HCEC 1CT (cell line): ENCODE measurements around the gene TLDC2.
"Not testable (repeated sequence)": the region's sequence is repeated elsewhere in the genome, so short reads cannot be mapped to it uniquely, and the experiment has no call there.

Experiments
- DNase-seq: peaks from one replicate; pipeline ENCODE4 v3.0.0-alpha.2; 2017

The TLDC2 gene

DNA sequence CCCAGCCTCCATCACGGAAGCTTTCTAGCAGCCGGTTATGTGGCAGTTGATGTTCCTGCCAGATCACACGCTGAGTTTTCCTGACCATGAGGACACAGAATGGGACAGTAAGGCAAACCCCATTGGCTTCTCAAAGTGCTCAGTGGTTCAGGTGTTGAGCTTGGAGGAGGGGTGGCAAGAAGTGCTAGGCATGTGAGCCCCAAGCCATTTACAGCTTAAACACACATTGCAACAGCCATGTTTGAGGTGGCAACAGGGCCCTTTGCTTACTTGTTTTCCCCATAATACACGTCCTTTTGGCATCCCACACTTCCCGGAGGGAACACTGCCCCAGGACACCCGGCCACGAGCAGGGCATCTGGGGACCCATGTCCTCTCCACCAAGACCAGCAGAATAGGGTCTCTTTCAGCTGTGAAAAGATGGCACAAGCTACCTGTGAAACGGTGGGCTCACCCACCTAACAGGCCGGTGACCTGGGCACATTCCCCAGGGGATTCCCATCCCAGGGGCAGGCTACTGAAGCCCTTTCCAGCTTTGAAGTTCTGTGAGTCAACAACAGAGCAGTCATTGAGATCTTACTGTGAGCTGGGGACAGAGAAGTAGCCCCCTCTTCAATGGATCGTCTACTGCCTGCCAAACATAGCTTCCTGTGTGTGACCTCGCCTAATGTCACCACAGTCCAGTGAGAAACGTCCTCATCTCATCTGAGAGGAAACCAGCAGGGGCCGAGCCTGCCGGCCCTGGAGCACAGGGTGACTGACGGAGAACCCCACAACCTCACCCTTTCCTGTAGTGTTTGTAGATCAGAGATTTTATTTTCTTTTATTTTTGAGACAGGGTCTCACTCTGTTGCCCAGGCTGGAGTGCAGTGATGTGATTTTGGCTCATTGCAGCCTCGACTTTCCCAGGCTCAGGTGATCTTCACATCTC is 4.0 kb upstream of the TLDC2 start:
- no peak for DNase-seq

DNA sequence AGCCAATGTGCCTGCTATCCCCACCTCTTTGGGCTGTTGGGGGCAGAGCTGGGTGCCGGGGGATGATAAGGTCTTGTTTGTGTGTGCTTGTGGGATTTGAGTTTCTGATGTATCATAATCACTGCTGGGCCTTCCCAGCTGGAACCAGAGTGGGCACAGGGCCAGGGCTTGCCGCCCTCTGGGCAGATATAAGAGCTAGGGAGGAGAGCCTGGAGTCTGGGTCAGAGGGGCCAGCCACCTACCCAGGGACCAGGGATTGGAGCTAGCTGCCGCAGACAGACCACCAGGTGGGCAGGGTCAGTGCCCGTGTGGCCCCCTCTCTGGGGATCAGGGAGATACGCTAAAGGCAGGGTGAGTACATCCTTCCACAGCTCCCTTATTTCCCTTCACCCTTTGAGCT is 3.1 kb upstream of the TLDC2 start:
- no peak for DNase-seq

DNA sequence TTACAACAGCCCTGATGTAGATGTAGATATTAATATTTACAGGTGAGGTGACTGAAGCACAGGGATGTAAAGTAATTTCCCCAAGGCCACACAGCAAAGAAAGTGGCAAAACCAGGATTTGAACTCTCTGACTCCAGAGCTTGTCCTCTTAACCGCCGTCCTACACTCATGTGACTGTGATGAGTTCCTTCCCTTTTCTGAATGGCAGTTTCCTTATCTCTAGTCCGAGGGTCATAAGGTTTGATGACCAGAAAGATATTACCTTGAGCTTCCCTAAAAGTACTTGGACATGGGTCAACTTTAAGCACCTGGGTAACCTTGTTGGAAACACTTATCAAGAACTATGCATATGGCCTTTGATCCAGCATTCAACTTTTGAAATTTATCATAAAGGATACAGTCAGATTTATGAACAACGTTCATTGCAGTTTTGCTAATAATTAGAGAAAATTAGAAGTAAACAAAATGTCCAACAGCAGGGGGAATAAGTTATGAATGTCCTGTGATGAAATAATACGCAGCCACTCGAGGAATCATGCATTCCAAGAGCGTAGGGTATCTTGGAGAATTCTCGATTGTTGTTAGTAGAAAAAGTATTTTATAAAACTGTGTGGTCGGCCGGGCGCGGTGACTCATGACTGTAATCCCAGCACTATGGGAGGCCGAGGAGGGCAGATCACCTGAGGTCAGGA is 2.3 kb upstream of the TLDC2 start:
- no peak for DNase-seq

DNA sequence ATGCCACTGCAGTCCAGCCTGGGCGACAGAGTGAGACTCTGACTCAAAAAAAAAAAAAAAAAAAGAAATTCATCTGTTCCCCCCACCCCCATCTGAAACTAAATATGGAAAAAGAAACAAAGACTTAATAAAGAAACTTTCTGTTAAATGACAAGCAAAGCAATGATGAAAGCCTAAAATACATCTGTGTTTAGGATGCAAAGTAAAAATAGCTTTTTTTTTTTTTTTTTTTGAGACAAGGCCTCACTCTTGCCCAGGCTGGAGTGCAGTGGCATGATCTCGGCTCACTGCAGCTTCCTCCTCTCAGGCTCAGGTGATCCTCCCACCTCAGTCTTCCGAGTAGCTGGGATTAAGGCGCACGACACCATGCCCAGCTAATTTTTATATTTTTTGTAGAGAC is 845 bp upstream of the TLDC2 start:
- not testable (repeated sequence) for DNase-seq

DNA sequence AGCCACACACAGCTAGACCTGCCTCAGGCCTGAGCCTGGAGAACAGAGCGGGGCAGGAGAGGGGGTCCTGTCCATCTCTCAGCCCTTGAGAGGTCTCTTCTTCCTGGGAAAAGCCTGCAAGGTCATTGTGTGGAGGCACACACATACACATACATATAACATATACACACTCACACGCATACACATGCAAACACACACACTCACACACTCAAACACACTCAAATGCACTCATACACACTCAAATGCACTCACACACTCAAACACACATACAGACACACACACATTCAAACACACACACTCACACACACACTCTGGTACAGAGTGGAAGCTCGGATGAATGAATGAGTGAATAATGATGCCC is 515 bp downstream of the TLDC2 start:
- no peak for DNase-seq

DNA sequence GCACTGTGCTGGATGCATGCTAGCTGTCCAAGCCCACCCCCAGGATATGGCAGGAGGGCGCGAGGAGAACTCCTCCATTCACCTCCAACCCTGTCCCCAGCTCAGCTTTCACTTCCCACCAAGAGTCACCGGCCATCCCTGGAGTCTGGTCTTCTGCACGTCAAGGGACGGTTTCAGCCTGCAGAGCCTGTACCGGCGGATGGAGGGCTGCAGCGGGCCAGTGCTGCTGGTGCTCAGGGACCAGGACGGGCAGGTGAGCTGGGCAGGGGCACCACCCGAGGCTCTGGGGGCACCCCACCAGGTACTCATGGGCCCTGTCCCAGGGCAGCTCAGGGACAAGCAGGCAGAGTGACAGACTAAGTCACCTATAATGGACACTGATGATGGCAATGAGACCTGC is 3.0 kb downstream of the TLDC2 start:
- no peak for DNase-seq

DNA sequence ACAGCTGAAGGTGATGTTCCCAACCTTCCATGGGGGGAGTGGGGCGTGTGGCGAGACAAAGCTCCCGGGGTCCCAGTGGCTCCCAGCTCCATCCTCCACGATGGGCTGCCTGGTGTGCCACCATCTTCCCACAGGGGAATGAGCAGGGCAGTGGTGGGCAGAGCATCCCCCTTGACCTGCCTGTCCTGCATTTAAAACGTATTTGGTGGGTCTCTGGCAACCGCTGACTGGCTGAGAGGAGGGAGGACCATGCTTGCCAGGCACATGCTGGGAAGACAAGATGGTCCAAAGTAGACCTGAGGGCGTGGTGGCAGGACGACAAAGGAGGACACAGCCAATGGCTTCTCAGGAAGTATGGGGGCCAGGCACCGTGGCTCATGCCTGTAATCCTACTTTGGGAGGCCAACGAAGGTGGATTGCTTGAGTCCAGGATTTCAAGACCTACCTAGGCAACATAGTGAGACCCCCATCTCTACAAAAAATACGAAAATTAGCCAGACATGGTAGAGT is 4.9 kb downstream of the TLDC2 start:
- no peak for DNase-seq

DNA sequence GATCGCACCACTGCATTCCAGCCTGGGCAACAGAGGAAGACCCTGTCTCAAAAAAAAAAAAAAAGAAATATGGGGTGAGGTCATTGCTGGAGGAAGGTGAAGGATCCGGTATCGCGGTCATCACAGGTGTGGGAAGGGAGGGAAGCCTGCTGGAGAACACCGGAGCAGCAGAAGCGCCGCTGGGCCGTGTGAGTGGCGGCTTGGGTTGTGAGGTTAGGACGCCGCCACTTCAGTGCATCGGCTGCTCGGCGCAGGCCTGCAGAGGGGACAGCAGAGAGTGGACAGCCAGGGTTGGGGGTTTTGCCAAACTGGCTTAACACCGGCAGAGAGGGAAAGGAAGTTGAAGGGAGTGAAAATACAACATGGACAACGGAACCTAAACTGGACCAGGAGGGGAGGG is 5.4 kb downstream of the TLDC2 start:
- DNase-seq: no peak

DNA sequence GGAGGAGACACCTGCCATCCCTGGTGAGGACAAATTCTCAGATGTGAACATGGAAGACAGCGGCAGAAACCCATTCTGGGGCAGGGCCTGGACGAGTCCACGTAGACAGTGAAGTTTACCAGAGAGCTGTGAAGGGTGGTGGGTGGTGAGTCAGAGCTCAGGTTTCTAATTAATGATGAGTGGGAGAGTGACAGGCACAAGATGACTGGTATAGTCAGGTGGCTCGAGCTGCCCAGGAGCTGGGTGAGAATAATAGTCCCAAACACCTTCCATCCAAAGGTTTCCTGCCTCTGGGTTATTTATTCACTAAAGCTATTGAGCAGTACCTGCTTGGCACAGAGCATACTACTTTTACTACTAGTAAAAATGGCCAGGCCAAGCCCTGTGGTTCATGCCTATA is 6.0 kb downstream of the TLDC2 start:
- no peak for DNase-seq

DNA sequence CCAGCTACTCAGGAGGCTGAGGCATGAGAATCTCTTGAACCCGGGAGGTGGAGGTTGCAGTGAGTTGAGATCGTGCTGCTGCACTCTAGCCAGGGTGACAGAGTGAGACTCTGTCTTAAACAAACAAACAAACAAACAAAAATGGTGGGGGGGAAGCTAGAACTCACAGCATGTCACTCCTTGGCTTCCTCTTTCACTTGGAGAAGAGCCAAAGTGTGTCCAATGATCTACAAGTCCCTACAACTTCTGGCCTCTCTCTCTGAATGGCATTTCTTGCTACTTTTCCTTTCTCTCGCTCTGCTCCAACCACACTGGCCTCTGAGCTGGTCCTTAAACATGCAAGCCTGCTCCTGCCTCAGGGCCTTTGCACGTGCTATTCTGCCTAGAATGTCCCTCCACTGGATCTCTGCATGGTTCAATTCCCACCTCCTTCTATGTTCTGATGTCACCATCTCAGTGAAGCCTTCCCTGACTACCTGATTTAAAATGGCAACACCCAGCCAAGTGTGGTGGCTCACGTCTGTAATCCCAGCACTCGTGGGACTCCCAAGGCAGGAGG is 8.1 kb downstream of the TLDC2 start:
- no peak for DNase-seq

DNA sequence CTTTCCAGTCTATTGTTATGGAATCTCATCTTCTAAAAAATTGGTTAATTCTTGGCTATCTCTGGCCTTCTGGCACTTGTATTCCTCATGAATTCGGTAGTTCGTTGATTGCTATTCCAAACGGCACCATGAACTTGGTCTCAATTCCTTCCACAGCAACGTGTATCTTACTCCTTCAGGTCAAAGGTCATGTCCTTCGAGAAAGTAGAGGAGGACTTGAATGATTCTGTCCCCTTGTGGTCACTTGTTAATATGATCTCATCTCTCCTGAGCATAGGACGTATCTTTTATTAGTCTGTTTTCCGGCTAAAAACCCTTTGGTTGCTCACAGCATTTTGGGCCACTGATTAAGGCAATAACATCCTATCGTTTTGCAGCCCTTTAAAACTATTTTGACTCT is 9.4 kb downstream of the TLDC2 start:
- peak; percentile 15 for DNase-seq

DNA sequence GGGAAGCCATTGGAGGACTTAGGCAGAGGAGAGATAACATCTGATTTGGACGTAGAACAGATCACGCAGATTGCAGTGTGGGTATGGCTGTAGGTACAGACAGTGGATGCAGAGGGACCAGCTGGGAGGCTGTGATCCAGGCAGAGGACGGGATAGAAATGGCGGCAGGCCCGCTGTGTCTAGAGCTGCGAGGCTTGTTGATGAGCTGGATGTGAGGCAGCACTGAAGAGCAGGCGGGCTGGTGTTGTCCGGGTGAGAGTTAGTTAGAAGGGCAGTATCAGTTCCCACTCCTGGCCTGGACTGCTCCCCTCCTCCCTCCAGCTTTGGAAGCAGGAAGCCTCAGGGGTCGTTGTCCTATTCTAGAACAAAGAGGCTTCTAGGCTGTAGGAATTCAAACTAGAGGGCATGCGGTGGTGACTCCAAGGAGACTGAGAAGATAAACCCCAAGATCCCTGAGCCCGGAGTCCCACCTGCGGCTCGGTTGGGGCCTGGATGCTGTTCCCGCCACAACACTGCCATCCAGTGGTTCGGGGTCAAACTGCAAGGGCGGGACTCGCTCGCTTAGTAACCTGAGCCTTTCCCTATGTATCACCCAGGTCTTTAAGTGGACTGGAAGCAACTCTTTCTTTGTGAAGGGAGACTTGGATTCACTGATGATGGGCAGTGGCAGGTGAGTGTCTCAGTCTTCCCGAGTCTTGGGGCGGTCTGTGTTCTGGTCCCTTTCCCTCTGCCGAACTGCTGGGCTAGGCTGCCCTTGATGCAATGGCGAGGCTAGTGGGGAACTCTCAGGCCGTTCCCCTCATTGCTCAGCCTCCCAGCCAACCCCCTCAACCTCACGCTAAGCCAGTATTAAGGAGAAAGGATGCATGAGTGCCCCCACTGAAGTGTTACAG is 11.2 kb downstream of the TLDC2 start:
- DNase-seq: peak; percentile 65

DNA sequence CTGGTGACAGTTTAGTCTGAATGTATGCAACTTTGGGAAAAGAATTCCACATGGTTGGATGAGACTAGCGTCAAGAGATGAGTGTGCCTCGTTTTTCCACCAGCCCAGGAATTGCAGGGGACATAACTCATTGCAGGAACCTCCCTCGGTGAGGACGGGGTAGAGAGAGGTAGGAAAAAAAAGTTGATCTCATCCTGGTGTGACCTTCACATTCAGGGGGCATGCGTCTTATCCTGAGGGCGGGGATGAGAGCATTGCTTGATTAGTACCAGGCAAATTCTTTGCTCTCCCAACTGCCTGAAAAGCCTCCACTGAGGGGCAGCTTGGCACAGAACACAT is 11.8 kb downstream of the TLDC2 start:
- peak; percentile 12 for DNase-seq

DNA sequence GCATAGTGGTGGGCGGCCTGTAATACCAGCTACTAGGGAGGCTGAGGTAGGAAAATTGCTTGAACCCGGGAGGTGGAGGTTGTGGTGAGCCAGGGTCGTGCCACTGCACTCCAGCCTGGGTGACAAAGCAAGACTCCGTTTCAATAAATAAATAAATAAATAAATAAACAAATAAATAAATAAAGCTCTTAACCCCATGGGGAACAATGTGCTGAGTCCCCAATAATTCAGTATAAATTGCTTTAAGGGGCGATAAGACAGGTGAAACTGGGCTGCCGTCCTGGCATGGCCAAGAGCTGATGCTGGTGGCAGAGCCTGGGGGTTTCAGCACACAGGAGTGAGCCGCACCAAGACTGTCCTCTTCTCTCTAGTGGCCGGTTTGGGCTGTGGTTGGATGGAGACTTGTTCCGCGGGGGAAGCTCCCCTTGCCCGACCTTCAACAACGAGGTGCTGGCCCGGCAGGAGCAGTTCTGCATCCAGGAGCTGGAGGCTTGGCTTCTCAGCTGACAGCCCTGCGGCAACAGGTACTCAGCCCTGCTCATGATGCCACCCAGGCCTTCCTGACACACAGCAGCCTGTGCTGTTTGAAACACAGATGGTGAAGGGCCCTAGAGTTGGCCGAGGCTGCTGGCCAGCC is 13.1 kb downstream of the TLDC2 start:
- DNase-seq: no peak

DNA sequence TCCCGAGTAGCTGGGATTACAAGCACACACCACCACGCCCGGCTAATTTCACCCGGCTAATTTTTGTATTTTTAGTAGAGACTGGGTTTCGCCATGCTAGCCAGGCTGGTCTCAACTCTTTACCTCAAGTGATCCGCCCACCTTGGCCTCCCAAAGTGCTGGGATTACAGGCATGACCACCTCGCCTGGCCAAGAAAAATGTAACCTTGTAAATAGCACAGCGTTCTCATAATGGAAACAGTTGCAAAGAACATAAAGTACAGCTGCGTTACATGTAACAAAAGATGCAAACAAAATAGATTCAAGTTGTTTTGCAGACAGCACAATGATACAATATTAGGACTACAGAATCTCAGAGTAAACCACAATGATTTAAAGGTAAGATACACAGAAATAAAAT is 14.6 kb downstream of the TLDC2 start:
- no peak for DNase-seq

DNA sequence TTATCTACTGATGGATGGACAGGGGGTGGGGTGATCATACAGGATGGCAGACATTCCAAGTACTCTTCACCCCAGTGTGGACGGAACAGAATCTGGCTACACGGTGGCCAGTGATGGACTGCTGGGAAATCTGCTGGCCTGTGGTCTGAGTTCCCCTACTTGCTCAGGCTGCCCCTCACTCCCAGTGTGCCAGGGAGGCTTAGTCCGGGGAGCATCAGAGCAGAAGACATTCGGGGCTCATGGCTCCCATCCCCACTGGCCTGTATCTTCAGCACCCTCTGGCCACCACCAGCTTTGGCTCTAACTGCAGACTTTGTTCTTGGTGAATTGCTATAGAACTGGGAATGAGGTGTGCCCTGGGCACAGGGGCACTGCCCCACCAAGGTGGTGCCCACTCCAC is 15.3 kb downstream of the TLDC2 start:
- no peak for DNase-seq

DNA sequence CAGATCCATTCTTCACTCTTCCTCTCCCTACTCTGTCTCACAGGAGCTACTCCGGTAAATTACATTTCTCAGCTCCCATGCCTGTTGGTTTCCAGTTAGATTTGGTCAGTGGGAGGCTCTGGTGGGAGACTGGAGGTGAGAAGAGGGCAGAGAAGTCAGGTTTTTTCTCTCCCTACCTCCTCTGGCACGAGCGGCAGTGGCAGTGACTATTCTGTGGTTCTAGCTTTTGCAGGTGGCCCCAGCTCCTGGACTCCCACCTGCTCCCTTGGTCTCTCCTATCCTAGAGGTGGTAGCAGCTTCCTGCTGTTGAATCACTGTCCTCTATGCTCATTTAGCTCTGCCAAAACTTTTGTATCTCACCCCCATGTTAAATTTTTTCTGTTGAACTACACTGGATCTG is 17.9 kb downstream of the TLDC2 start:
- DNase-seq: no peak

DNA sequence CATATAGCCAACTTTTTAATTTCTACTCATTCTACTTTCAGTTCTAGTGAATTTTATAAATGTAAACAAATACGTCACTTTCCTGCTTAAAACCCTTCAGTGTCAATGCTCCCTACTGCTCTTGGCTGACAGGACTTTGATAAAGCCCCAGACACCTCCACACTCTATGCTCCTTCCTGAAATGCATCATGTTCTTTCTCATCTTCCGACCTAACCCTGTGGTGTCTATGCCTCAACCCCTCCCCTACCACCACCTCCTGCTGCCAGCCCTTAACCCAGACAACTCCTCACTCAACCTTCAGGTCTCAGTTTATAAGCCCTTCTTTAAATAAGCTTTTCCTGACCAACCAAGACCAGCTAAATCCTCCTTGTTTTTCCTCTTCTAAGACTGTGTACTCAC is 19.1 kb downstream of the TLDC2 start:
- DNase-seq: no peak

DNA sequence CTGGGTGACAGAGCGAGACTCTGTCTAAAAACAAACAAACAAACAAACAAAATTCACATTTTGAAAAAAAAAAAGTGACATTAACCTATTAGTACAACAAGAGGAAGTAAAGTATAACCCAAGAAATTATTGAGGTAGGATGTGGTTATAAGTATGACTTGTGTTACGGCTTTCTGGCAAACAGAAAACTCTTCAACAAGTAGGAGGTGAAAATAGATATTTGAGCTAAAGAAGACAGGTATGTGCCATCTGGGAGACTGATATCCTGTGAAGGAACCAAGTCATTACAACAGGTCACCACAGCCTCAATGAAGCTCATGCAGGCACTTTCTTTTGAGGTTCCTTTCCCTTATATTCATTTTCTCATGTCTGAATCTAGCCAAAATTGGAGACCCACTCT is 28.8 kb downstream of the TLDC2 start:
- DNase-seq: no peak

DNA sequence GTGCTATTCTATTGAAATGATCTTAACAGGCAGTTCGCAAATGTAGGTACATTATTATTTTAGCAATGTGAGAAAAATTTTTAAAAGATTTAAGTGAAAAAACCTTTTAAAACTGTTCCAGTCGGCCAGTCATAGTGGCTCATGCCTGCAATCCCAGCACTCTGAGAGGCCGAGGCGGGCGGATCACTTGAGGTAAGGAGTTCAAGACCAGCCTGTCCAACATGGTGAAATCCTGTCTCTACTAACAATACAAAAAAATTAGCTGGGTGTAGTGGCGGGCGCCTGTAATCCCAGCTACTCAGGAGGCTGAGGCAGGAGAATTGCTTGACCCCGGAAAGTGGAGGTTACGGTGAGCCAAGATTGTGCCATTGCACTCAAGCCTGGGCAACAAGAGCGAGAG is 29.6 kb downstream of the TLDC2 start:
- not testable (repeated sequence) for DNase-seq

DNA sequence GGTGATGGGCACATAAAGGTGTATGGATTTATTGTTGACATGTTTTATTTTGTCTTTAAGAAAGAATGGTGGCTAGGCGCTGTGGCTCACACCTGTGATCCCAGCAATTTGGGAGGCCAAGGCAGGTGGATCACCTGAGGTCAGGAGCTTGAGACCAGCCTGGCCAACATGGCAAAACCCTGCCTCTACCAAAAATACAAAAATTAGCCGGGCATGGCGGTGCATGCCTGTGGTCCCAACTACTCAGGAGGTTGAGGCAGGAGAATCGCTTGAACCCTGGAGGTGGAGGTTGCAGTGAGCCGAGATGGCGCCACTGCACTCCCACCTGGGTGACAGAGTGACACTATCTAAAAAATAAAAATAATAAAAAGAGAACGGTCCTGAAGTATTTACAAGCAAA is 30.1 kb downstream of the TLDC2 start:
- DNase-seq: not testable (repeated sequence)

DNA sequence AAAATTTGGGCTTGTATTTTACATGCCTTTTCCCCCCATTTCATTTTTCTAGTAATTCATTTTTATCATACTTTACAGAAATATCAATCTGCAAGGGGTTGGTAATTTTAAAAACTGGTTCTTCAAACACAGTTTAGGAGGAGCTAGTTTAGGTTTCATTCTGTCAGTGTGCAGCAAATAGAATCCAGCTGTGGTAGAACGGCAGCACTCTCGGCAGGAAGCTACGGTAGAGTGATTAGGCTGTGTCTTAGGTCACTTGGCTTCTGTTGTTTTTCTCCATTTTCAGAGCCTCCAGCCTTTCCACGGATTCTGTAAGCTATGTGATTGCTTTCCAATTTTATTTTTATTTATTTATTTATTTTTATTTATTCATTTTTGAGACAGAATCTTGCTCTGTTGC is 32.7 kb downstream of the TLDC2 start:
- DNase-seq: no peak

DNA sequence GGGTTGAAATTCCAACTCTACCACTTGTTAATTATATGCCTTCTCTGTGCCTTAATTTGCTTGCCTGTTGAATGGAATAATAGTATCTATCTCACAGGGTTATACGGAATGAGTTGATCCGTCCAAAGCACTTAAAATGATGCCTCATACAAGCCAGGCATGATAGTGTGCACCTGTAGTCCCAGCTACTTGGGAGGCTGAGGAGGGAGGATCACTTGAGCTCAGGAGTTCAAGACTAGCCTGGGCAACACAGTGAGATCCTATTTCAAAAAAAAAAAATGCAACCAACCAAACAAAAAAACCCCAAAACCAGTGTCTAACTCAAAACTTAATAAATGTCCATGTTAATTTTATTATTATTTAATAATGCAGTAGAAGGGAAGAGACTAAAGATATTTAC is 40.3 kb downstream of the TLDC2 start:
- DNase-seq: no peak
